Type B pancreatic cell (in vitro differentiated cells): ENCODE data around the gene CACNA1C. TPM values are rescaled to one million over a fixed set of nuclear protein-coding genes. Genes with fewer than 3 reads are reported as not detected.
A peak's percentile ranks its signal among the peaks of the same experiment; 100 is the strongest.

Source experiments
- DNase-seq: peaks from one replicate; pipeline ENCODE4 v3.0.0; 2021; ENCODE audit warnings: mixed read lengths; ENCODE audit not compliant: unreplicated experiment; ENCODE audit errors: extremely low spot score
- H3K27ac Mint-ChIP-seq: 2 replicates; pipeline ENCODE4 v1.8.0; 2021; ENCODE audit warnings: mild to moderate bottlenecking, mixed read lengths
- H3K27me3 Mint-ChIP-seq: 2 replicates; pipeline ENCODE4 v1.8.0; 2021; ENCODE audit warnings: mixed read lengths
- H3K36me3 Mint-ChIP-seq: 2 replicates; pipeline ENCODE4 v1.8.0; 2021; ENCODE audit warnings: mixed read lengths
- H3K4me1 Mint-ChIP-seq: one replicate; pipeline ENCODE4 v1.8.0; 2021; ENCODE audit warnings: mixed read lengths; ENCODE audit not compliant: unreplicated experiment
- H3K4me3 Mint-ChIP-seq: 2 replicates; pipeline ENCODE4 v1.8.0; 2021; ENCODE audit warnings: mild to moderate bottlenecking, mixed read lengths
- H3K9me3 Mint-ChIP-seq: 2 replicates; pipeline ENCODE4 v1.8.0; 2021; ENCODE audit warnings: mixed read lengths
- CTCF ChIP-seq: fragments of 200-600 bp; sonication (generic); conservative IDR thresholded peaks from 2 replicates; pipeline ENCODE4 v1.5.0; 2021; ENCODE audit warnings: antibody characterized with exemption, mild to moderate bottlenecking
- total RNA-seq: library from RNA; stranded (reverse); gene quantifications from 2 replicates; pipeline ENCODE4 v1.2.1, GENCODE V29; 2021; ENCODE audit warnings: low replicate concordance

CACNA1C gene
- total RNA-seq, 1 donor from 2014 or later, result 14.3 TPM

- H3K27me3 Mint-ChIP-seq, result peaks cover 4% of the 10 kb centered on the region
- no peak for DNase-seq
These were observed 23.9 kb downstream of the CACNA1C start for GRCh38 chr12:2076728-2077127.

GRCh38 chr12:2080604-2081003 lies 27.8 kb downstream of the CACNA1C start:
- no peak for TF ChIP-seq CTCF
- no peak for DNase-seq
- Mint-ChIP-seq H3K9me3 (peaks cover 11% of the 10 kb centered on the region), H3K4me1 (no peaks in the 10 kb centered on the region), H3K27me3 (peaks cover 11% of the 10 kb centered on the region), H3K4me3 (no peak overlapping the region), H3K27ac (no peak overlapping the region), H3K36me3 (peaks cover 20% of the 10 kb centered on the region)

More at GRCh38 chr12:2076728-2077127, 23.9 kb downstream of the CACNA1C start:
- no peaks in the 10 kb centered on the region for H3K4me1 Mint-ChIP-seq
- H3K9me3 Mint-ChIP-seq, result peaks cover 19% of the 10 kb centered on the region
- no peak overlapping the region for H3K4me3 Mint-ChIP-seq
- no peak overlapping the region for H3K27ac Mint-ChIP-seq
- no peak for TF ChIP-seq CTCF
- H3K36me3 Mint-ChIP-seq, result peaks cover 24% of the 10 kb centered on the region

GRCh38 chr12:2082321-2082720 lies 29.5 kb downstream of the CACNA1C start:
- no peaks in the 10 kb centered on the region for H3K4me1 Mint-ChIP-seq
- H3K27me3 Mint-ChIP-seq, result peaks cover 14% of the 10 kb centered on the region
- TF ChIP-seq CTCF, result no peak
- peaks cover 17% of the 10 kb centered on the region for H3K36me3 Mint-ChIP-seq
- H3K27ac Mint-ChIP-seq, result peak overlapping the region; percentile 60
- peaks cover 11% of the 10 kb centered on the region for H3K9me3 Mint-ChIP-seq
- no peak for DNase-seq
- peak overlapping the region; percentile 21 for H3K4me3 Mint-ChIP-seq

- peaks cover 15% of the 10 kb centered on the region for H3K27me3 Mint-ChIP-seq
- H3K27ac Mint-ChIP-seq, result peak overlapping the region; percentile 27
- H3K4me3 Mint-ChIP-seq, result no peak overlapping the region
These were observed 30.2 kb downstream of the CACNA1C start for GRCh38 chr12:2083008-2083407.

GRCh38 chr12:2083561-2083960 lies 30.8 kb downstream of the CACNA1C start:
- Mint-ChIP-seq H3K4me3 (no peak overlapping the region), H3K4me1 (no peaks in the 10 kb centered on the region), H3K27me3 (peaks cover 17% of the 10 kb centered on the region), H3K36me3 (peaks cover 5% of the 10 kb centered on the region), H3K27ac (peak overlapping the region; percentile 27), H3K9me3 (peaks cover 5% of the 10 kb centered on the region)
- no peak for TF ChIP-seq CTCF
- DNase-seq, result no peak

More at GRCh38 chr12:2083008-2083407, 30.2 kb downstream of the CACNA1C start:
- no peak for DNase-seq
- no peak for TF ChIP-seq CTCF
- Mint-ChIP-seq H3K36me3 (peaks cover 10% of the 10 kb centered on the region), H3K4me1 (no peaks in the 10 kb centered on the region), H3K9me3 (peaks cover 10% of the 10 kb centered on the region)
